Stimulated activated CD4-positive, alpha-beta T cell treated with anti-CD3 and anti-CD28 coated beads, Interleukin-4, amount 100 ng/mL, for 4 hours (primary cell): Measurements from ENCODE around the gene TRIM6.
"Not testable (repeated sequence)": the region's sequence is repeated elsewhere in the genome, so short reads cannot be mapped to it uniquely, and the experiment has no call there.

ENCODE experiments used
- DNase-seq, 2 experiments: peaks; one replicate each; pipeline ENCODE4 v3.0.0-alpha.2; 2020

TRIM6 gene

GRCh38 chr11:5604896-5605295 is 8.5 kb downstream of the TRIM6 start:
- no peak for DNase-seq

- no peak for DNase-seq
Observed at GRCh38 chr11:5605849-5606248, 9.4 kb downstream of the TRIM6 start.

GRCh38 chr11:5608808-5609207 is 12.4 kb downstream of the TRIM6 start:
- DNase-seq = no peak

GRCh38 chr11:5610446-5610845 is 14.0 kb downstream of the TRIM6 start:
- no peak for DNase-seq

- DNase-seq = no peak
Observed at GRCh38 chr11:5611627-5612026, 15.2 kb downstream of the TRIM6 start.

GRCh38 chr11:5618807-5619206 is 22.4 kb downstream of the TRIM6 start:
- DNase-seq = no peak

GRCh38 chr11:5620651-5621521 is 24.4 kb downstream of the TRIM6 start:
- DNase-seq = no peak

GRCh38 chr11:5621580-5621979 is 25.1 kb downstream of the TRIM6 start:
- DNase-seq = no peak

- DNase-seq = no peak
Observed at GRCh38 chr11:5622802-5623201, 26.4 kb downstream of the TRIM6 start.

GRCh38 chr11:5624489-5625279 is 28.2 kb downstream of the TRIM6 start, which contains the start of gene TRIM34:
TSS of gene TRIM34 (plus strand) at chr11:5625001. CDS start at chr11:5632332, 7,331 bp downstream.
- DNase-seq = peak; percentile 20 to 72

- DNase-seq = no peak
Observed at GRCh38 chr11:5625281-5625680, 28.8 kb downstream of the TRIM6 start.

GRCh38 chr11:5626196-5626595 is 29.8 kb downstream of the TRIM6 start:
- no peak for DNase-seq

GRCh38 chr11:5631417-5631816 is 35.0 kb downstream of the TRIM6 start:
- DNase-seq = no peak

- DNase-seq = no peak
Observed at GRCh38 chr11:5631969-5632635, 35.7 kb downstream of the TRIM6 start.

- DNase-seq = no peak
Observed at GRCh38 chr11:5639953-5640352, 43.5 kb downstream of the TRIM6 start.

GRCh38 chr11:5643585-5643984 is 47.1 kb downstream of the TRIM6 start:
- no peak for DNase-seq

- DNase-seq = no peak
Observed at GRCh38 chr11:5646139-5646538, 49.7 kb downstream of the TRIM6 start.

- DNase-seq = no peak
Observed at GRCh38 chr11:5655474-5655873, 59.0 kb downstream of the TRIM6 start.

GRCh38 chr11:5656956-5657355 is 60.5 kb downstream of the TRIM6 start:
- not testable (repeated sequence) for DNase-seq

GRCh38 chr11:5658318-5658717 is 61.9 kb downstream of the TRIM6 start:
- DNase-seq = no peak
